Measurements from ENCODE around the gene INSL3.

The INSL3 gene

DNA sequence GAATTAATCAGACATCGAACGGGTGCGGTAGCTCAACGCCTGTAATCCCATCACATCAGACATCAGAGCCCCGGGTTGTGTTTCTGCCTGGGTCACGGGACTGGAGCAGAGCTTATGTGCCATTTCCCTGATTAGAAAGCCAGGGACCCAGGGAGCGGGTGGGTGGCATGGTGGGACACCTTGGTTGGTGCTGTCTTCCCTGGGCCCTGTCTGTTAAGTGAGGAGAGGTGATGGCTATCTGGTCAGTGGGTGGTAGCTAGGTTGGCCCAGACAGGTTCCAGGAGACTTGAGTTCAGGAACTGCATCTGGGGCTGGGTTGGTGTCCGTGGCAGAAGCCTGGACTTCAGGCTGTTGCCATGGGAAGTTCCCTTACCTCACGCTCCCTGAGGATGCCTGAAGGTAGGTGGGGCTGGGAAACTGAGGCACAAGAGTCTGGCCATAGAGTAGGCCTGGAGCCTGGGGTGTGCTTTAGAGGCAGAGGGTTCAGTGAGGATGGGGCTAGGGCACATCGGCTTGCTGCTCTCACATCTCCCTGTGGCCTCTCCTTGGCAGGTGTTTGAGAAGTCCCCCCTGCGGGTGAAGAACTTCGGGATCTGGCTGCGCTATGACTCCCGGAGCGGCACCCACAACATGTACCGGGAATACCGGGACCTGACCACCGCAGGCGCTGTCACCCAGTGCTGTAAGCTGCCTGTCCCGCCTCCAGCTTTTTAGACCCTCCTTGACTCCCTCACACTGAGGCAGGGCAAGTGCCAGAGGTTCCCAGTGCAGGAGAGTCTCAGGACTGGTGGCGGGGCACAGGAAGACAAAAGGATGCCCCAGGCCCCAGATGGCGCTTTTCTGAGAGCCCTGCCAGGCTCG, 40.5 kb upstream of the INSL3 start:
- no peaks in the 10 kb centered on the region for H3K9me3 ChIP-seq (ENCODE audit: control insufficient read depth in 1 of 2, low read length in 2 of 2)
- no peak overlapping the region for H3K27ac ChIP-seq (ENCODE audit: low read depth, low read length)
- no peaks in the 10 kb centered on the region for H3K27me3 ChIP-seq (ENCODE audit: control insufficient read depth in 1 of 2, insufficient read depth in 2 of 2, low read length in 2 of 2)
- H3K9ac ChIP-seq (ENCODE audit: low read depth in 1 of 2, low read length in 2 of 2), result peak overlapping the region; percentile 88 to 92
- peaks cover 37 to 41% of the 10 kb centered on the region in 2 donors for H3K4me1 ChIP-seq (ENCODE audit: control insufficient read depth in 1 of 2, insufficient read depth in 2 of 2, low read length in 2 of 2)
- peak overlapping the region; percentile 89 to 98 for H3K4me3 ChIP-seq (ENCODE audit: low read depth in 1 of 2, low read length in 2 of 2)
- H3K36me3 ChIP-seq (ENCODE audit: control insufficient read depth in 1 of 2, insufficient read depth in 2 of 2, low read length in 2 of 2), result peaks cover 25 to 38% of the 10 kb centered on the region in 2 donors

DNA sequence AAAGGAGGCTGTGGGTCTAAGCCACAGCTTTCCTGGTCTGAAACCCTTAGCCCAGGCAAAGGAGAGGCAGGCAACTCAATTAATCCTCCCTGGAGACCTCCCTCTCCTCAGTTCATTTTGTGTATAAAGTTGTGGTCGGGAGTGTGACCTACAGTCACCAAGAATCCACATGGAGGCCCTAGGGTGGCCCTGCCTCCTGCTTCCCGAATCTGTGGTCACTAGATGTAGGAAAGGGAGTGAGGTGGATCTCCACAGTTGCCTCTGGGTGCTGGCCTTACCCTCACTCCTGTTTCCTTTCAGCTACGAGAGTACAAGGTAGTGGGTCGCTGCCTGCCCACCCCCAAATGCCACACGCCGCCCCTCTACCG, 39.7 kb upstream of the INSL3 start:
- Histone ChIP-seq H3K4me3 (ENCODE audit: low read depth in 1 of 2, low read length in 2 of 2) (peak overlapping the region; percentile 89 to 98), H3K9ac (ENCODE audit: low read depth in 1 of 2, low read length in 2 of 2) (peak overlapping the region; percentile 88 to 92), H3K36me3 (ENCODE audit: control insufficient read depth in 1 of 2, insufficient read depth in 2 of 2, low read length in 2 of 2) (peaks cover 25 to 38% of the 10 kb centered on the region in 2 donors), H3K27me3 (ENCODE audit: control insufficient read depth in 1 of 2, insufficient read depth in 2 of 2, low read length in 2 of 2) (no peaks in the 10 kb centered on the region), H3K9me3 (ENCODE audit: control insufficient read depth in 1 of 2, low read length in 2 of 2) (no peaks in the 10 kb centered on the region), H3K27ac (ENCODE audit: low read depth, low read length) (no peak overlapping the region), H3K4me1 (ENCODE audit: control insufficient read depth in 1 of 2, insufficient read depth in 2 of 2, low read length in 2 of 2) (peaks cover 35 to 39% of the 10 kb centered on the region in 2 donors)

DNA sequence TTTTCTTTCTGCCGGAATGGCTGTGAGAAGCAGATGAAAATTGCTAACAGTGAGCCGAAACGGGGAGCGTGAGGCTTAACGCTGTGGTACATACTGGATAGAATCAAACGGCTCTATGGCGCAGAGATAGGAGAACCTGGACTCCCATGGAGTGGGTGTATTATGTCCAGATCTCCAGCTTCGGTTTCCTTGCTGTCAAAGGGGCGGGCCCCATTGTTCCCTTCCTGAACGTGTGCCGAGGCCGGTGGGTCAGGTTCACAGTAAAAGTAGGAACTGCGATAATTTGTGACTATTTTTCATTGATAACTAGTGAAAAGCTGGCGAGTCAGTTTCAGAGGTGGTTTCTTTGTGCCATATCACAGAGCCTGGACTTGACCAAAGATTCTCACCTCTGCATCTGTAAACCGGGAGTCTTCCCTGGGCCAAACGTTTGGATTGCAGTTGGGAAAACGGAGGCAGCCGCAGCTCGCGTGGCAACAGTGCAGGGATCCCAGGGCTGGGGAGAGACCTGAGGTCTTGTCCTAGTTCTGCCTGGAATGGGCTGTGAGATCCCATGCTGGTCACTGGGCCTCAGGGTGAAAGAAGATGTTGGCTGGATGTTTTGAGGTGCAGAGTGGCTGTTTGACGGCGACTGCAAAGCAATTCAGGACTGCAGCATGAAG, 39.1 kb upstream of the INSL3 start:
- Histone ChIP-seq H3K27me3 (ENCODE audit: control insufficient read depth in 1 of 2, insufficient read depth in 2 of 2, low read length in 2 of 2) (no peaks in the 10 kb centered on the region), H3K9me3 (ENCODE audit: control insufficient read depth in 1 of 2, low read length in 2 of 2) (no peaks in the 10 kb centered on the region), H3K36me3 (ENCODE audit: control insufficient read depth in 1 of 2, insufficient read depth in 2 of 2, low read length in 2 of 2) (peaks cover 25 to 37% of the 10 kb centered on the region in 2 donors), H3K9ac (ENCODE audit: low read depth in 1 of 2, low read length in 2 of 2) (peak overlapping the region; percentile 88 to 92), H3K4me3 (ENCODE audit: low read depth in 1 of 2, low read length in 2 of 2) (peak overlapping the region; percentile 89 to 98), H3K27ac (ENCODE audit: low read depth, low read length) (no peak overlapping the region), H3K4me1 (ENCODE audit: control insufficient read depth in 1 of 2, insufficient read depth in 2 of 2, low read length in 2 of 2) (peaks cover 29 to 34% of the 10 kb centered on the region in 2 donors)

GRCh38 chr19:17859533-17860330, 38.4 kb upstream of the INSL3 start, which contains the start of gene RPL18A:
Gene RPL18A (plus strand): TSS chr19:17859910. CDS start chr19:17859957, 47 bp downstream.
- H3K4me1 ChIP-seq (ENCODE audit: control insufficient read depth in 1 of 2, insufficient read depth in 2 of 2, low read length in 2 of 2), result peaks cover 28 to 31% of the 10 kb centered on the region in 2 donors
- H3K27ac ChIP-seq (ENCODE audit: low read depth, low read length), result peak within 1 kb of the TSS; percentile 70
- peaks cover 25 to 34% of the 10 kb centered on the region in 2 donors for H3K36me3 ChIP-seq (ENCODE audit: control insufficient read depth in 1 of 2, insufficient read depth in 2 of 2, low read length in 2 of 2)
- H3K4me3 ChIP-seq (ENCODE audit: low read depth in 1 of 2, low read length in 2 of 2), result peak within 1 kb of the TSS; percentile 89 to 98
- no peaks in the 10 kb centered on the region for H3K27me3 ChIP-seq (ENCODE audit: control insufficient read depth in 1 of 2, insufficient read depth in 2 of 2, low read length in 2 of 2)
- peak within 1 kb of the TSS; percentile 88 to 92 for H3K9ac ChIP-seq (ENCODE audit: low read depth in 1 of 2, low read length in 2 of 2)
- no peaks in the 10 kb centered on the region for H3K9me3 ChIP-seq (ENCODE audit: control insufficient read depth in 1 of 2, low read length in 2 of 2)

GRCh38 chr19:17855280-17856152, 34.2 kb upstream of the INSL3 start:
- no peaks in the 10 kb centered on the region for H3K9me3 ChIP-seq (ENCODE audit: control insufficient read depth in 1 of 2, low read length in 2 of 2)
- H3K9ac ChIP-seq (ENCODE audit: low read depth in 1 of 2, low read length in 2 of 2), result no peak overlapping the region
- no peaks in the 10 kb centered on the region for H3K27me3 ChIP-seq (ENCODE audit: control insufficient read depth in 1 of 2, insufficient read depth in 2 of 2, low read length in 2 of 2)
- no peaks in the 10 kb centered on the region for H3K36me3 ChIP-seq (ENCODE audit: control insufficient read depth in 1 of 2, insufficient read depth in 2 of 2, low read length in 2 of 2)
- peaks cover 0 to 5% of the 10 kb centered on the region in 2 donors for H3K4me1 ChIP-seq (ENCODE audit: control insufficient read depth in 1 of 2, insufficient read depth in 2 of 2, low read length in 2 of 2)
- no peak overlapping the region for H3K4me3 ChIP-seq (ENCODE audit: low read depth in 1 of 2, low read length in 2 of 2)
- H3K27ac ChIP-seq (ENCODE audit: low read depth, low read length), result no peak overlapping the region

DNA sequence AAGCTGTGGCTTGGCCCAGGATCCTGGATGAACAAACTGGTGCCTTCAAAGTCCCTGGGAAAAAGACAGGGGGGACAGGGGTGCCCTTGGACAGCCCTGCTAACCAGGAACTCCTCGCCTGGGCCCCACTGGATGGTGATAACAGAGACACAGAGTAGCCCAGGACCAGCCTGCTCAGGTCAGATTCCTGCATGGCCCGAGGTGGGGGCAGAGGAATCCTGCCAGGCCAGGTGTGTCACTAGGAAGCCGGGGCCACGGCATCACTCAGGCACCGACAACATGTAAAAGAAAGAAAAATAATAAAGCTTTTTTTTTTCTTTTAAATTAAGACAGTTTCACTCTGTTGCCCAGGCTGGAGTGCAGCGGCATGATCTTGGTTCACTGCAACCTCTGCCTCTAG, 32.7 kb upstream of the INSL3 start:
- peaks cover 4 to 7% of the 10 kb centered on the region in 2 donors for H3K4me1 ChIP-seq (ENCODE audit: control insufficient read depth in 1 of 2, insufficient read depth in 2 of 2, low read length in 2 of 2)
- H3K27ac ChIP-seq (ENCODE audit: low read depth, low read length), result no peak overlapping the region
- H3K27me3 ChIP-seq (ENCODE audit: control insufficient read depth in 1 of 2, insufficient read depth in 2 of 2, low read length in 2 of 2), result no peaks in the 10 kb centered on the region
- no peak overlapping the region for H3K4me3 ChIP-seq (ENCODE audit: low read depth in 1 of 2, low read length in 2 of 2)
- H3K9me3 ChIP-seq (ENCODE audit: control insufficient read depth in 1 of 2, low read length in 2 of 2), result no peaks in the 10 kb centered on the region
- no peak overlapping the region for H3K9ac ChIP-seq (ENCODE audit: low read depth in 1 of 2, low read length in 2 of 2)
- H3K36me3 ChIP-seq (ENCODE audit: control insufficient read depth in 1 of 2, insufficient read depth in 2 of 2, low read length in 2 of 2), result no peaks in the 10 kb centered on the region

GRCh38 chr19:17848595-17849292, 27.4 kb upstream of the INSL3 start:
- Histone ChIP-seq H3K9me3 (ENCODE audit: control insufficient read depth in 1 of 2, low read length in 2 of 2) (no peaks in the 10 kb centered on the region), H3K4me1 (ENCODE audit: control insufficient read depth in 1 of 2, insufficient read depth in 2 of 2, low read length in 2 of 2) (peaks cover 7 to 10% of the 10 kb centered on the region in 2 donors), H3K27me3 (ENCODE audit: control insufficient read depth in 1 of 2, insufficient read depth in 2 of 2, low read length in 2 of 2) (peaks cover 0 to 3% of the 10 kb centered on the region in 2 donors), H3K9ac (ENCODE audit: low read depth in 1 of 2, low read length in 2 of 2) (no peak overlapping the region), H3K27ac (ENCODE audit: low read depth, low read length) (no peak overlapping the region), H3K36me3 (ENCODE audit: control insufficient read depth in 1 of 2, insufficient read depth in 2 of 2, low read length in 2 of 2) (no peaks in the 10 kb centered on the region), H3K4me3 (ENCODE audit: low read depth in 1 of 2, low read length in 2 of 2) (no peak overlapping the region)

- Histone ChIP-seq H3K36me3 (ENCODE audit: control insufficient read depth in 1 of 2, insufficient read depth in 2 of 2, low read length in 2 of 2) (no peaks in the 10 kb centered on the region), H3K9me3 (ENCODE audit: control insufficient read depth in 1 of 2, low read length in 2 of 2) (no peaks in the 10 kb centered on the region), H3K9ac (ENCODE audit: low read depth in 1 of 2, low read length in 2 of 2) (peak within 1 kb of the TSS; percentile 25 to 37), H3K27ac (ENCODE audit: low read depth, low read length) (peak within 1 kb of the TSS; percentile 75), H3K27me3 (ENCODE audit: control insufficient read depth in 1 of 2, insufficient read depth in 2 of 2, low read length in 2 of 2) (peaks cover 0 to 3% of the 10 kb centered on the region in 2 donors), H3K4me3 (ENCODE audit: low read depth in 1 of 2, low read length in 2 of 2) (peak within 1 kb of the TSS; percentile 52 to 61), H3K4me1 (ENCODE audit: control insufficient read depth in 1 of 2, insufficient read depth in 2 of 2, low read length in 2 of 2) (peaks cover 7 to 10% of the 10 kb centered on the region in 2 donors)
Observed at GRCh38 chr19:17847538-17848366, 26.4 kb upstream of the INSL3 start, which contains the start of gene JAK3. Gene JAK3 (minus strand): TSS chr19:17847982. CDS start chr19:17844417, 3,565 bp downstream.

All from duodenal mucosa (tissue), 2 donors.